CD4-positive, alpha-beta T cell (primary cell): ENCODE results near the gene ASIC4. TPM values are rescaled to one million over a fixed set of nuclear protein-coding genes. Genes with fewer than 3 reads are reported as not detected.
A peak's percentile ranks its signal among the peaks of the same experiment; 100 is the strongest.

Source experiments
- ATAC-seq: fragments of 200-7000 bp; cut with Tn5 transposase; one replicate; pipeline ENCODE4 v1.10.0; 2022; ENCODE audit warnings: mild to moderate bottlenecking; ENCODE audit not compliant: poor library complexity
- CTCF ChIA-PET: fragments of 350-600 bp; sonication (Branson Sonifier 250); formaldehyde crosslinking; loops from one replicate; lab custom pipeline; 2021; ENCODE audit warnings: antibody characterized with exemption, inconsistent platforms; lab: Charles Lee
- POLR2A ChIA-PET: fragments of 350-600 bp; sonication (Branson Sonifier 250); formaldehyde crosslinking; loops from one replicate; lab custom pipeline; 2021; ENCODE audit warnings: antibody characterized with exemption, inconsistent platforms; lab: Charles Lee
- DNase-seq, 14 experiments: peaks; one replicate each; pipeline ENCODE4 v3.0.0-alpha.2; 2013 to 2020; ENCODE audit warnings: mixed read lengths in 2 of 14
- H3K27ac ChIP-seq, 2 donors: one replicate each; pipeline versions ENCODE4 v1.5.1 to v1.7.0; 2013; ENCODE audit warnings: low read length in 2 of 2, low read depth in 1 of 2, mild to moderate bottlenecking in 1 of 2
- H3K27me3 ChIP-seq, 2 experiments: 1 replicate in 1 of 2; 2 replicates in 1 of 2; pipeline versions ENCODE4 v1.6.1 to v1.7.0; 2013; ENCODE audit warnings: low read length in 2 of 2, control low read depth in 1 of 2, mild to moderate bottlenecking in 1 of 2, moderate library complexity in 1 of 2; ENCODE audit not compliant: insufficient read depth in 2 of 2, control insufficient read depth in 1 of 2
- H3K36me3 ChIP-seq: one replicate; pipeline ENCODE4 v1.6.1; 2013; ENCODE audit warnings: low read length, control low read depth; ENCODE audit not compliant: insufficient read depth
- H3K4me1 ChIP-seq: one replicate; pipeline ENCODE4 v1.6.1; 2013; ENCODE audit warnings: low read length, control low read depth; ENCODE audit not compliant: insufficient read depth
- H3K4me3 ChIP-seq: one replicate; pipeline ENCODE4 v1.5.1; 2013; ENCODE audit warnings: mild to moderate bottlenecking, low read length, moderate library complexity
- H3K9me3 ChIP-seq, 2 experiments: 1 replicate in 1 of 2; 2 replicates in 1 of 2; pipeline versions ENCODE4 v1.6.1 to v1.7.0; 2013; ENCODE audit warnings: low read length in 2 of 2, mild to moderate bottlenecking in 2 of 2, control low read depth in 1 of 2, moderate library complexity in 1 of 2; ENCODE audit not compliant: control insufficient read depth in 1 of 2, insufficient read depth in 1 of 2
- H3K27ac Mint-ChIP-seq: one replicate; pipeline ENCODE4 v1.8.0; 2020; ENCODE audit warnings: mixed read lengths
- H3K27me3 Mint-ChIP-seq: one replicate; pipeline ENCODE4 v1.8.0; 2021; ENCODE audit warnings: mixed read lengths
- H3K36me3 Mint-ChIP-seq: one replicate; pipeline ENCODE4 v1.8.0; 2021; ENCODE audit warnings: low read depth, mixed read lengths
- H3K4me1 Mint-ChIP-seq: one replicate; pipeline ENCODE4 v1.8.0; 2021; ENCODE audit warnings: low read depth, mixed read lengths
- H3K4me3 Mint-ChIP-seq: one replicate; pipeline ENCODE4 v1.8.0; 2020; ENCODE audit warnings: mild to moderate bottlenecking, mixed read lengths
- H3K9me3 Mint-ChIP-seq: one replicate; pipeline ENCODE4 v1.8.0; 2020; ENCODE audit warnings: mixed read lengths
- intact Hi-C, 2 experiments: fragments of 100-400 bp; cut with DNase I in 1 of 2; cut with micrococcal nuclease in 1 of 2; formaldehyde crosslinking; loops; one replicate each; pipeline versions ENCODE4 v1.15.1 to v1.9.0; 2023 to 2025; cut with DNase I, micrococcal nuclease
- total RNA-seq, 174 experiments: library from RNA in 2 of 174; stranded (reverse) in 2 of 174; gene quantifications; one replicate each; pipeline ENCODE4 v1.2.3 and lab custom pipeline; 2021 to 2026
- TF ChIP-seq, protein P1 (sequence below): fragments of 200-600 bp; IDR thresholded peaks from one replicate; pipeline ENCODE4 v1.8.0; 2022; ENCODE audit warnings: antibody characterized with exemption, mild to moderate bottlenecking

The ASIC4 gene
- total RNA-seq, 2 experiments from 2014 or later, result 0.08 to 0.17 TPM

DNA sequence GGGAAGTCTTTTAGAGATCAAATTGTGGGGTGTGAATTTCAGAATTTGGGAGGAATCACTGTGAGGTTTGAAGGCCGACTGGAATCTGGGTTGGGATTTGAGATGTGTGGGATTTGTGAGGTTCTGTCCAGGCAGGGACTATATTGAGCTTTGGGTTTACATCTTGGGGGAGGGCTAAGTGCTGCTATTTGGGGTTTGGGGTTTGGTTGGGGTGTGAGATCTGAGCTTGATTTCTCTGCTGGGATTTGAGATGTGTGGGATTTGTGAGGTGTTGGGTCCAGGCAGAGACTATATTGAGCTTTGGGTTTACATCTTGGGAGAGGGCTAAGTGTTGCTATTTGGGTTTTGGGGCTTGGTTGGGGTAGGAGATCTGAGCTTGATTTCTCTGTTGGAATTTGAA, 14.7 kb upstream of the ASIC4 start:
- POLR2A ChIA-PET, result interaction anchor here (1.7 to 2.2 kb wide), 2 partner anchors 44 to 111 kb away, joined by 9 to 15 read pairs; partner anchors contain the start of genes CHPF, DNPEP and TMEM198
- Mint-ChIP-seq H3K36me3 (peaks cover 30% of the 10 kb centered on the region), H3K4me3 (peak overlapping the region; percentile 93), H3K27me3 (peaks cover 39% of the 10 kb centered on the region), H3K9me3 (no peaks in the 10 kb centered on the region), H3K27ac (peak overlapping the region; percentile 63), H3K4me1 (peaks cover 37% of the 10 kb centered on the region)
- DNase-seq, result no peak
- TF ChIP-seq, protein P1, sequence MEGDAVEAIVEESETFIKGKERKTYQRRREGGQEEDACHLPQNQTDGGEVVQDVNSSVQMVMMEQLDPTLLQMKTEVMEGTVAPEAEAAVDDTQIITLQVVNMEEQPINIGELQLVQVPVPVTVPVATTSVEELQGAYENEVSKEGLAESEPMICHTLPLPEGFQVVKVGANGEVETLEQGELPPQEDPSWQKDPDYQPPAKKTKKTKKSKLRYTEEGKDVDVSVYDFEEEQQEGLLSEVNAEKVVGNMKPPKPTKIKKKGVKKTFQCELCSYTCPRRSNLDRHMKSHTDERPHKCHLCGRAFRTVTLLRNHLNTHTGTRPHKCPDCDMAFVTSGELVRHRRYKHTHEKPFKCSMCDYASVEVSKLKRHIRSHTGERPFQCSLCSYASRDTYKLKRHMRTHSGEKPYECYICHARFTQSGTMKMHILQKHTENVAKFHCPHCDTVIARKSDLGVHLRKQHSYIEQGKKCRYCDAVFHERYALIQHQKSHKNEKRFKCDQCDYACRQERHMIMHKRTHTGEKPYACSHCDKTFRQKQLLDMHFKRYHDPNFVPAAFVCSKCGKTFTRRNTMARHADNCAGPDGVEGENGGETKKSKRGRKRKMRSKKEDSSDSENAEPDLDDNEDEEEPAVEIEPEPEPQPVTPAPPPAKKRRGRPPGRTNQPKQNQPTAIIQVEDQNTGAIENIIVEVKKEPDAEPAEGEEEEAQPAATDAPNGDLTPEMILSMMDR, result no peak
- peaks cover 44% of the 10 kb centered on the region for H3K4me1 ChIP-seq
- no peak for ATAC-seq
- H3K4me3 ChIP-seq, result peak overlapping the region; percentile 91
- CTCF ChIA-PET, result interaction anchor here (2.0 to 2.2 kb wide), 2 partner anchors 11 to 30 kb away, joined by 7 to 15 read pairs; no protein-coding TSS in a partner anchor
- peaks cover 15% of the 10 kb centered on the region for H3K36me3 ChIP-seq
- no peak overlapping the region for H3K27ac ChIP-seq
- H3K9me3 ChIP-seq, result peaks cover 0 to 6% of the 10 kb centered on the region in 2 experiments
- intact Hi-C loops, result no loop called here
- H3K27me3 ChIP-seq, result peaks cover 32% of the 10 kb centered on the region in 2 experiments

DNA sequence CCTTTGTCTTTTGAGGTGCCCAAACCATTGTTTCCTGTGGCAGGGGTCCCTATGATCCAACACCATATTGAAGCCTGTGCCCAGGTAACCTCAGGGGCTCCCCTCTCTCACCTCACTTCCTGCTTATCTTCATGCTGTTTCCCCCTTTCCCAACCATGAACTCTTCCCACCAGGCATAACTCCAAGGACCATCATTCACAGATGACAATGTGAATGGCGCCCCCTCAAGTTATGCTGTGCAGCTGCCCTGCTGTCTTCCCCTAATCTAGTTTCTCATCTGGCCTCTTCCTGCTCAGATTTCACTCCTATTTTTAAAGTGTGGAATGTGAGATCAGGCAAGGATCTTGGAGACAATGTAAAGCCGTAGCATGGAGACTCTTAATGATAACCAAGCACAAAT, 14.1 kb upstream of the ASIC4 start:
- H3K9me3 ChIP-seq, result peaks cover 0 to 6% of the 10 kb centered on the region in 2 experiments
- H3K9me3 Mint-ChIP-seq, result no peaks in the 10 kb centered on the region
- H3K4me3 Mint-ChIP-seq, result peak overlapping the region; percentile 93
- H3K4me1 Mint-ChIP-seq, result peaks cover 37% of the 10 kb centered on the region
- intact Hi-C loops, result loop anchor here in 1 of 2 experiments (2.0 to 5.0 kb wide), 3 partner anchors 58 to 107 kb away; no protein-coding TSS in a partner anchor
- peaks cover 19% of the 10 kb centered on the region for H3K36me3 ChIP-seq
- DNase-seq (no peak), ATAC-seq (no peak)
- TF ChIP-seq, protein P1, result no peak
- no peak overlapping the region for H3K4me3 ChIP-seq
- no peak overlapping the region for H3K27ac Mint-ChIP-seq
- H3K4me1 ChIP-seq, result peaks cover 44% of the 10 kb centered on the region
- peaks cover 26% of the 10 kb centered on the region in 2 experiments for H3K27me3 ChIP-seq
- H3K27ac ChIP-seq, result no peak overlapping the region
- H3K36me3 Mint-ChIP-seq, result peaks cover 34% of the 10 kb centered on the region
- CTCF ChIA-PET, result interaction anchor here (1.1 to 1.7 kb wide), 2 partner anchors 10 to 111 kb away, joined by 4 to 5 read pairs; no protein-coding TSS in a partner anchor
- POLR2A ChIA-PET, result interaction anchor here (2.2 kb wide), 1 partner anchor 43 kb away, joined by 9 read pairs; the partner anchor contains the start of genes CHPF and TMEM198
- peaks cover 33% of the 10 kb centered on the region for H3K27me3 Mint-ChIP-seq

DNA sequence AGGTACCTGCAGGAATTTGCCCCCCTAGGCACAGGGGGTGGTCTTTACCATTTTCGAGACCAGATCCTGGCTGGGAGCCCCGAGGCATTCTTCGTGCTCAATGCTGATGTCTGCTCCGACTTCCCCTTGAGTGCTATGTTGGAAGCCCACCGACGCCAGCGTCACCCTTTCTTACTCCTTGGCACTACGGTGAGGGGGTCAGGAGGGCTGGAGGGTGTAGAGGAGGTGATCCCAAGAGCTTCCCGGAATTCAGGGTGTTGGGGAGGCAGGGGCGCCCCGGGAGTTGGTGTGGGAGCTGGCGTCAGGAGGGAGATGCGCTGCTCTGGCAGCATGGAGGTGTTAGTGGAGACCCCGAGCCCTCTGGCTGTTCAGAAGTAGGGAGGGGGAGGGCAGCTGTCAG, 12.4 kb upstream of the ASIC4 start:
- Histone ChIP-seq H3K4me3 (no peak overlapping the region), H3K9me3 (no peaks in the 10 kb centered on the region), H3K36me3 (peaks cover 33% of the 10 kb centered on the region), H3K4me1 (peaks cover 31% of the 10 kb centered on the region), H3K27ac (no peak overlapping the region), H3K27me3 (peaks cover 9 to 10% of the 10 kb centered on the region in 2 experiments)
- Mint-ChIP-seq H3K36me3 (peaks cover 52% of the 10 kb centered on the region), H3K27me3 (peaks cover 16% of the 10 kb centered on the region), H3K4me3 (no peak overlapping the region), H3K9me3 (no peaks in the 10 kb centered on the region), H3K27ac (no peak overlapping the region), H3K4me1 (peaks cover 32% of the 10 kb centered on the region)
- ATAC-seq, result no peak
- POLR2A ChIA-PET, result no interaction called here
- CTCF ChIA-PET, result interaction anchor here (1.7 kb wide), 1 partner anchor 113 kb away, joined by 5 read pairs; no protein-coding TSS in a partner anchor
- TF ChIP-seq, protein P1, result no peak
- DNase-seq, result no peak
- intact Hi-C loops, result loop anchor here in 1 of 2 experiments (2.0 to 5.0 kb wide), 3 partner anchors 60 to 109 kb away; no protein-coding TSS in a partner anchor
